ENCODE data around the gene NUP43. TPM values are rescaled to one million over a fixed set of nuclear protein-coding genes. Genes with fewer than 3 reads are reported as not detected.
"Not testable (repeated sequence)": the region's sequence is repeated elsewhere in the genome, so short reads cannot be mapped to it uniquely, and the experiment has no call there.

The NUP43 gene
- total RNA-seq, 1 donor from 2014 or later: 9.3 TPM

DNA sequence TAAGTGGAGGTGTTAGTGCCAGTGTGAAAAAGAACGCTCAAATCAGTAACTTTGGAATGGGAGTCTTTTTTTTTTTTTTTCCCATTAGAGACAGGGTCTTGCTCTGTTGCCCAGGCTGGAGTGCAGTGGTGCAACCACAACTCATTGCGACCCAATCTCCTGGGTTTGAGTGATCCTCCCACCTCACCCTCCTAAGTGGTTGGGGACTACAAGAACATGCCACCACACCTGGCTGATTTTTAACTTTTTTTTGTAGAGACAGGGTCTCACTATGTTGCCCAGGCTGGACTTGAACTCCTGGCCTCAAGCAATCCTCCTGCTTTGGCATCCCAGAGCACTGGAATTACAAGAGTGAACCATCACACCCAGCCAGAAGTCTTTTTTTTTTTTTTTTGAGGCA, 48.2 kb downstream of the NUP43 start:
- no peak for DNase-seq (ENCODE audit: low spot score)
- no peak for ATAC-seq

GRCh38 chr6:149696901-149697300, 49.4 kb downstream of the NUP43 start:
- DNase-seq (ENCODE audit: low spot score) (no peak), ATAC-seq (no peak)

GRCh38 chr6:149694921-149695320, 51.4 kb downstream of the NUP43 start:
- DNase-seq (ENCODE audit: low spot score) (no peak), ATAC-seq (no peak)

GRCh38 chr6:149691201-149691600, 55.1 kb downstream of the NUP43 start:
- DNase-seq (ENCODE audit: low spot score) (no peak), ATAC-seq (no peak)

DNA sequence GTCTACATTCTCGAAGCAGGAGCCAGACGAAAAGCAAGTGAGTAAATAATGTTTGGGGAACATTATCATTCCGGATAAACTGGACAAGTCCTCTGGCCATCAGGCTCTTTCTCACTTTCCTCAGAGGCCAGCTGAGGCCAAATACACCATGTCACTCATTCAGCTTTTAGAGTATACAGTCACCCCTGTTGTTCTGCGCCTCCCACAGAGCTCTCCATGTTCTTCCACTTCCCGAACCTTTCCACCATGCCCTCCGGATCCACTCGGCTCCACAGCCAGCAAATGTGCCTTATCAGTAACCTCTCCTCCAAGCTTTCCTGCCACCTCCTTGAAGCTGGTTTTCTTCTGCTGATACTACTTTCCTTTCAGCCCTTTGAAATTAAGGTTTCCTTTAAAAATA, 60.1 kb downstream of the NUP43 start:
- no peak for DNase-seq (ENCODE audit: low spot score)
- ATAC-seq: no peak

GRCh38 chr6:149683256-149683859, 63.0 kb downstream of the NUP43 start:
- DNase-seq (ENCODE audit: low spot score): no peak
- no peak for ATAC-seq

DNA sequence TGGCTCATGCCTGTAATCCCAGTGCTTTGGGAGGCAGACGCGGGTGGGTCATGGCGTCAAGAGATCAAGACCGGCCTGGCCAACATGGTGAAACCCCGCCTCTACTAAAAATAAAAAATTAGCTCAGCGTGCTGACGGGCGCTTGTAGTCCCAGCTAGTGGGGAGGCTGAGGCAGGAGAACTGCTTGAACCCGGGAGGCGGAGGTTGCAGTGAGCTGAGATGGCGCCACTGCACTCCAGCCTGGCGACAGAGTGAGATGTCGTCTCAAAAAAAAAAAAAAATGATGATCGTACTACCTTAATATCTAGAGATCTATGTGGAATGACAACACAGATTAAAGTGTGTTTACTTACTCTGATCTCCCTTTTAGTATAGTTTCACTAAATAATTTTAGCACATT, 64.5 kb downstream of the NUP43 start:
- ATAC-seq; DNase-seq (ENCODE audit: low spot score): not testable (repeated sequence)

DNA sequence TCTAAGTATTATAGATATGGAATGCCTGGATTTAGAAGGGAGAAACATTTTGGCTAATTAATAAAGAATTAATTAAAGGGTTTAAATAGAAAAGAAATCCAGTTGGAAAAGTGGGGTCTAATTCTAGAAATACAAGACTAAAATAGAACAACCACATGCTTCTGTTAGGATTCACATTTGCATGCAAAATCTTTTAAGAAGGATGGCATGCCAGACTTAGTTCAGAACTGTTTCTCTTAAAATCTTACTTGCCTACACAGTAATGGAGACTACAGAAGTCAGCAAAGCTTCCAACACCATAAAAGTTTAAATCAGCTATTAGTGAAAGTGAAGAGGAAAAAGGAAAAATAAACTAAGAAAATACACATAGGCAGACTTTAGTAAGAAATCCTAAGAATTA, 65.1 kb downstream of the NUP43 start:
- DNase-seq (ENCODE audit: low spot score) (no peak), ATAC-seq (no peak)

DNA sequence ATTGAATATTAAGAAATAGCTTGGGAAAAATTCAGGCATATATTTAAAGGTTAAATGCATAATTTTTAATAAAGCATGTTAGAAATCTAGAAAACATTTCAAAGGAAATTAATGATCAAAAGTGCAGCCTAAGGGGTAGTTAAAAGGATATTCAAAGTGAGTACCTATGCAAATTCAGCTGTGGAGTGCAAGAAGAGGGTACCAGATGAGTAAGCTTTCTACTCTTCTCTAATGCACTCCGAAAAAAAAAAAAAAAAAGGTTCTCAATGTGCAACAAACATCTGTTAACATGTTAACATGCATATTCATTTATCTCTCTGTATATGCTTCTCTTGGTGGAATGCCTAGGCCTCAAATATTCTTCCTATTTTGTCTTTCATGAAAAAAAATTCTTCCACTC, 65.8 kb downstream of the NUP43 start:
- ATAC-seq (no peak), DNase-seq (ENCODE audit: low spot score) (no peak)

Other genes with a start within 250 kb of the NUP43 start
- 7.0 TPM for gene PPIL4, start 200.5 kb downstream of the NUP43 start, total RNA-seq
- 18.6 TPM for gene GINM1, start 180.2 kb downstream of the NUP43 start, total RNA-seq
- 6.1 TPM for gene KATNA1, start 97.8 kb downstream of the NUP43 start, total RNA-seq
- 10.2 TPM for gene LATS1, start 28.4 kb downstream of the NUP43 start, total RNA-seq
- 53.2 TPM for gene PCMT1, start 3.2 kb upstream of the NUP43 start, total RNA-seq
- 11.1 TPM for gene LRP11, start 117.8 kb upstream of the NUP43 start, total RNA-seq
- gene RAET1E, start 151.6 kb upstream of the NUP43 start, total RNA-seq: not detected
- gene RAET1G, start 176.6 kb upstream of the NUP43 start, total RNA-seq: not detected
- gene ULBP2, start 195.5 kb upstream of the NUP43 start, total RNA-seq: 0.18 TPM
- gene ULBP1, start 217.4 kb upstream of the NUP43 start, total RNA-seq: 0.08 TPM